Activated T-helper 9 cell treated with anti-CD3 and anti-CD28 coated beads, Interleukin-2, amount 50 U/mL, for 16 hours (primary cell): ENCODE results near the gene SPEF2.
"Not testable (repeated sequence)": the region's sequence is repeated elsewhere in the genome, so short reads cannot be mapped to it uniquely, and the experiment has no call there.

Experiments used
- DNase-seq: peaks from one replicate; pipeline ENCODE4 v3.0.0-alpha.2; 2020; ENCODE audit warnings: low read depth

SPEF2 gene

GRCh38 chr5:35854248-35854647, 236.6 kb downstream of the SPEF2 start:
- peak; percentile 50 for DNase-seq

GRCh38 chr5:35855187-35855586, 237.5 kb downstream of the SPEF2 start:
- no peak for DNase-seq

GRCh38 chr5:35856186-35856764, 238.6 kb downstream of the SPEF2 start:
- DNase-seq, result not testable (repeated sequence)

GRCh38 chr5:35856765-35857351, 239.2 kb downstream of the SPEF2 start, which contains the start of gene IL7R:
TSS of gene IL7R (plus strand) at chr5:35856891. CDS start at chr5:35856978, 87 bp downstream.
- no peak for DNase-seq

GRCh38 chr5:35857606-35858205, 240.0 kb downstream of the SPEF2 start:
- no peak for DNase-seq

GRCh38 chr5:35859101-35859661, 241.5 kb downstream of the SPEF2 start:
- no peak for DNase-seq

GRCh38 chr5:35860686-35861085, 243.0 kb downstream of the SPEF2 start:
- DNase-seq, result no peak

- no peak for DNase-seq
Observed at GRCh38 chr5:35861718-35862117, 244.1 kb downstream of the SPEF2 start.

- no peak for DNase-seq
Observed at GRCh38 chr5:35862126-35862525, 244.5 kb downstream of the SPEF2 start.

GRCh38 chr5:35863159-35863558, 245.5 kb downstream of the SPEF2 start:
- DNase-seq, result no peak
